Dendritic cell treated with granulocyte-macrophage colony-stimulating factor and Interleukin-4, amounts not matched to agents 40 ng/mL and 50 ng/mL, for 4 days (primary cell): ENCODE results near the gene DNHD1.

Experiments used
- H3K27ac Mint-ChIP-seq: one replicate; pipeline ENCODE4 v1.8.0; 2022; ENCODE audit warnings: mild to moderate bottlenecking, mixed read lengths
- H3K27me3 Mint-ChIP-seq: one replicate; pipeline ENCODE4 v1.8.0; 2022; ENCODE audit warnings: mild to moderate bottlenecking, mixed read lengths
- H3K36me3 Mint-ChIP-seq: one replicate; pipeline ENCODE4 v1.8.0; 2022; ENCODE audit warnings: low read depth, mixed read lengths
- H3K4me1 Mint-ChIP-seq: one replicate; pipeline ENCODE4 v1.8.0; 2022; ENCODE audit warnings: low read depth, mixed read lengths
- H3K4me3 Mint-ChIP-seq: one replicate; pipeline ENCODE4 v1.8.0; 2022; ENCODE audit warnings: mild to moderate bottlenecking, moderate library complexity, mixed read lengths
- H3K9me3 Mint-ChIP-seq: one replicate; pipeline ENCODE4 v1.8.0; 2022; ENCODE audit warnings: mixed read lengths
- intact Hi-C: fragments of 100-400 bp; cut with micrococcal nuclease; formaldehyde crosslinking; loops from one replicate; pipeline ENCODE4 v1.15.0; 2022

The DNHD1 gene

DNA sequence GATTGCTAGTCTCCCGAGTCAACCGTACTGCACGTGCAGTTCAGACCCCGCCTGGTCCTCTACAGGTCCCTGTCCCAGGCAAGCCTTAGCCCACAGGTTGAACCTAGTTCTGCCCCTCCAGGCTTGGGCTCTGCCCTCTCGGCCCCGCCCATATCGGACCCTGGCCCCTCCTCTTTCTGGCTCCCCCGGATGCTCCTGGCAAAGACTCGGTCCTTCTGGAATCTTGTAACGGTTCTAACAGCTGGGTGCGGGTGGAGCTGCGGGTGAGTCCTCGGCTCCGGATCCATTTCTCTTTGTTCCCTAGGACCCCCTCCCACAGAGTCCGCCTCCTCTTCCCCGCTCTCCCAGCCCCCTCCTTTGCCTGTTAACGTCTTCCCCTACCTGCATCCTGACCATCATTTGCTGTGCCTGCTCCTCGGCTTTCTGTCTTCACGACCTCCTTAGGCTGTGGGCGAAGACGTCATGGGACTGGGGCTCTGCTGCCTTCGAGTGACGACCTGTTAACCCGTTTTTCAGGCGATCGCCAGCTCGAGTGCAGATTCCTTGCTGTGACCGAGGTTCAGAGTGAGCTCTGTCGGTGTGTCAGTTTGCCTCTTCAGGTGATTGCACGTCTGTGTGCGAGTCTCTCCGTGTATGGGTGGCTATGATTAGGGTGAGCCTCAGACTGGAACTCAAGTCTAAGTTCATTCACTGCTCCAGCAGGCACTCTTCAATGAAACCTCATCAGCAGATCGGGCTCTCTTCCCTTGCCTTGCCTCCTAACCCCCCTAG, at the start of gene DNHD1:
Gene DNHD1, plus strand, starts transcription at position 212 of the 771 bp plus-strand sequence. CDS start 936 bp downstream, outside the sequence.
- Mint-ChIP-seq H3K9me3 (no peaks in the 10 kb centered on the region), H3K27me3 (no peaks in the 10 kb centered on the region), H3K36me3 (peaks cover 85% of the 10 kb centered on the region), H3K4me3 (no peak within 1 kb of the TSS), H3K27ac (no peak within 1 kb of the TSS), H3K4me1 (no peaks in the 10 kb centered on the region)
- intact Hi-C loops, result no loop called here

- no peaks in the 10 kb centered on the region for H3K9me3 Mint-ChIP-seq
- no peak overlapping the region for H3K4me3 Mint-ChIP-seq
- no peaks in the 10 kb centered on the region for H3K4me1 Mint-ChIP-seq
- H3K27me3 Mint-ChIP-seq, result no peaks in the 10 kb centered on the region
- H3K36me3 Mint-ChIP-seq, result peaks cover 12% of the 10 kb centered on the region
- intact Hi-C loops, result no loop called here
- H3K27ac Mint-ChIP-seq, result no peak overlapping the region
These were observed 48.5 kb upstream of the DNHD1 start for GRCh38 chr11:6448574-6448973.

GRCh38 chr11:6452219-6452618, 44.9 kb upstream of the DNHD1 start:
- Mint-ChIP-seq H3K27ac (no peak overlapping the region), H3K36me3 (peaks cover 12% of the 10 kb centered on the region), H3K27me3 (no peaks in the 10 kb centered on the region), H3K4me3 (no peak overlapping the region), H3K4me1 (no peaks in the 10 kb centered on the region), H3K9me3 (no peaks in the 10 kb centered on the region)
- intact Hi-C loops, result no loop called here

- H3K4me3 Mint-ChIP-seq, result no peak overlapping the region
- intact Hi-C loops, result no loop called here
- no peak overlapping the region for H3K27ac Mint-ChIP-seq
- no peaks in the 10 kb centered on the region for H3K27me3 Mint-ChIP-seq
- H3K4me1 Mint-ChIP-seq, result no peaks in the 10 kb centered on the region
- no peaks in the 10 kb centered on the region for H3K9me3 Mint-ChIP-seq
- peaks cover 11% of the 10 kb centered on the region for H3K36me3 Mint-ChIP-seq
These were observed 43.9 kb upstream of the DNHD1 start for GRCh38 chr11:6453152-6453551.

DNA sequence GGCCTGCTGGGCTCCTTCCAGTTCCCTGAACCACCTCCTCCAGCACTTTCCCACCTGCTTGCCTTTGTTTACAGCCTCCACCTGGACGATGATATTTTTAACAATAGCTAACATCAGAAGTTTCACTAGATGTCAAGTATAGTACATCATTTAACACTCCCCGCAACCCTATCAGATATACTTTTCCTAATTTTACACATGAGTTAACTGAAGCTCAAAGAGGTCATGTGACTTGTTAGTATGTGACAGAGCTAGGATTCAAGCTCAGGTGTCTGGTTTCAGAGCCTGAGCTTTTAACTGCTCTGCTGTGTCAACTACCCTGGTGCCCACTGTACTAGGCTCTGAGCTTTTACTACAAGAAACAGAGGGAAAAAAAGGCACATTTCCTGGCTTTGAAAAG, 42.0 kb upstream of the DNHD1 start:
- Mint-ChIP-seq H3K27ac (no peak overlapping the region), H3K9me3 (no peaks in the 10 kb centered on the region), H3K27me3 (no peaks in the 10 kb centered on the region), H3K4me3 (no peak overlapping the region), H3K36me3 (no peaks in the 10 kb centered on the region), H3K4me1 (no peaks in the 10 kb centered on the region)
- intact Hi-C loops, result no loop called here

GRCh38 chr11:6456361-6457073, 40.6 kb upstream of the DNHD1 start:
- no peaks in the 10 kb centered on the region for H3K4me1 Mint-ChIP-seq

GRCh38 chr11:6457581-6458320, 39.3 kb upstream of the DNHD1 start:
- intact Hi-C loops, result no loop called here
- Mint-ChIP-seq H3K36me3 (peaks cover 12% of the 10 kb centered on the region), H3K27me3 (no peaks in the 10 kb centered on the region), H3K4me3 (no peak overlapping the region), H3K4me1 (no peaks in the 10 kb centered on the region), H3K27ac (no peak overlapping the region), H3K9me3 (no peaks in the 10 kb centered on the region)

More at GRCh38 chr11:6456361-6457073, 40.6 kb upstream of the DNHD1 start:
- intact Hi-C loops, result no loop called here
- Mint-ChIP-seq H3K9me3 (no peaks in the 10 kb centered on the region), H3K27ac (no peak overlapping the region), H3K36me3 (peaks cover 6% of the 10 kb centered on the region), H3K4me3 (no peak overlapping the region), H3K27me3 (no peaks in the 10 kb centered on the region)

GRCh38 chr11:6458352-6459098, 38.6 kb upstream of the DNHD1 start:
- Mint-ChIP-seq H3K9me3 (no peaks in the 10 kb centered on the region), H3K27me3 (no peaks in the 10 kb centered on the region), H3K4me3 (no peak overlapping the region), H3K36me3 (peaks cover 17% of the 10 kb centered on the region), H3K27ac (no peak overlapping the region), H3K4me1 (no peaks in the 10 kb centered on the region)
- intact Hi-C loops, result no loop called here

DNA sequence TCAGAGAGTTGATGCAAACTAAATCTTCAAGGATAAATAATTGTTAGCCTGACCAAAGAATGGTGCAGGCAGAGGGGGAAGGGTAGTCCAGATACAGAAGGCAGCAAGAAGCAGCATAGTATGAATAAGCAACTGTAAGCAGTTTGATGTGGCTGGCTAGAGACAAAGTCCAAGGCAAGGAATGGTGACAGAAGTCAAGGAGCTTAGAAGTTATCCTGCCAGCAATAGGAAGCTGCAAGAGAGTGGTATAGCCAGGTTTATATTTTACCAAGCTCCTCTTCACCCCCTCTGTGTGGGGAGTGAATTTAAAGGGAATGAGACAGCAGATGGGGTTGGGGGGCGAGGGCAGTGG, 38.0 kb upstream of the DNHD1 start:
- Mint-ChIP-seq H3K27ac (no peak overlapping the region), H3K4me3 (no peak overlapping the region), H3K27me3 (no peaks in the 10 kb centered on the region), H3K4me1 (no peaks in the 10 kb centered on the region), H3K9me3 (no peaks in the 10 kb centered on the region), H3K36me3 (peaks cover 23% of the 10 kb centered on the region)
- intact Hi-C loops, result no loop called here

DNA sequence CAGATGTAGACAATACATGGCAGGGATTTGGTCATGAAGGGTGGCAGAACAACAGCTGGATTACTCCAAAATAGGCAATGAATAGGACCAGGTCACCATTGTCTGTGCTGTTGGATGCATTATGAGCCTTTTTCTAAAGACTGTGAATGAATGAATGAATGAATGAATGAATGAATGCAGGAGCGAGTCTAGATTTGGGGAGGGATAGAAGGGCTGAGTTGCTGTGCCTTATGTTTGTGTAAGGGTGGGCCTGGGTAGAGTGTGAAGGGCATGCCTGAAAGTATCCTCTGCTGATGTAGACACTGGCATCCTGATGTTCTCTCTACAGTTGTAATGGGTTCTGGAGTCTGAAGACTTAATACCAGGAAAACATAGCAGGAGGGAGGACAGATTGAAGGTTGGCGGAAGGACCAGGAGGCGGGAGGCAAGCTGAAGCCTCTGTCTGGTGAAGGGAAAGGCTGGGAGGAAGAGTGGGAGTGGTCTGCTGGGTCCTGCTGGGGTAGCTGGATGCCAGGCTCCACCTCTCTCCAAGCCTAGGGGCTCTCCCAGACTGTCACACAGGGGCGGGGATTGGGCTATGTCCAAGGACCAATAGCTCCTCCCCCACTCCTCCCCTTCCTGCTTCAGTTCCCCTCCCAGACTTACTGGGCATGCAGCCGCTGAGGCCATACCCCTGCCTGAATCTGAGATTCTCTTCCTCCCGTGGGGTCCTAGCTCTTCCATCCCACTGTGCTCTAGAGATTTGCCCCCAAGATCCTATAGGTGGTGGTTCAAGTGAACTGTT, 28.2 kb upstream of the DNHD1 start:
- no peak overlapping the region for H3K4me3 Mint-ChIP-seq
- intact Hi-C loops, result no loop called here
- H3K9me3 Mint-ChIP-seq, result no peaks in the 10 kb centered on the region
- peaks cover 32% of the 10 kb centered on the region for H3K36me3 Mint-ChIP-seq
- H3K27ac Mint-ChIP-seq, result no peak overlapping the region
- no peaks in the 10 kb centered on the region for H3K27me3 Mint-ChIP-seq
- peaks cover 25% of the 10 kb centered on the region for H3K4me1 Mint-ChIP-seq

DNA sequence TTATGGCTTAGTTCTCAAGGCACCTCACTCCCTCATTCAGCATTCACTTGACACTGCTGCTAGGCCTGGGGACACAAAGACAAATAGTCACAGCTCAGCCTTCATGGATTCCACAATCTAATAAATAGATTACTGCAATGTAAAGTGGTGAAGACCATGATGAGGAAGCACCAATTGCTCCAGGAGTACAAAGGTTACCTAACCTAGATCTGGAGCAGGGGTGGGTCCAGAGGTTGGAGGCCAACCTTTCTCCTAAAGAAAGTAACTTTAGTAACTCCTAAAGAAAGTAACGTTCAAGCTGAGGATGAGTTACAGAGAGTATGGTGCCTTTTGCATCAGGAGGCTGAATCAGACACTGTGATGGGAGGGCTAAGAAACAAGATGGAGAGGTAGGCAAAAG, 27.5 kb upstream of the DNHD1 start:
- H3K27me3 Mint-ChIP-seq, result no peaks in the 10 kb centered on the region
- intact Hi-C loops, result no loop called here
- peaks cover 30% of the 10 kb centered on the region for H3K4me1 Mint-ChIP-seq
- peaks cover 25% of the 10 kb centered on the region for H3K36me3 Mint-ChIP-seq
- H3K27ac Mint-ChIP-seq, result no peak overlapping the region
- no peaks in the 10 kb centered on the region for H3K9me3 Mint-ChIP-seq
- H3K4me3 Mint-ChIP-seq, result no peak overlapping the region

DNA sequence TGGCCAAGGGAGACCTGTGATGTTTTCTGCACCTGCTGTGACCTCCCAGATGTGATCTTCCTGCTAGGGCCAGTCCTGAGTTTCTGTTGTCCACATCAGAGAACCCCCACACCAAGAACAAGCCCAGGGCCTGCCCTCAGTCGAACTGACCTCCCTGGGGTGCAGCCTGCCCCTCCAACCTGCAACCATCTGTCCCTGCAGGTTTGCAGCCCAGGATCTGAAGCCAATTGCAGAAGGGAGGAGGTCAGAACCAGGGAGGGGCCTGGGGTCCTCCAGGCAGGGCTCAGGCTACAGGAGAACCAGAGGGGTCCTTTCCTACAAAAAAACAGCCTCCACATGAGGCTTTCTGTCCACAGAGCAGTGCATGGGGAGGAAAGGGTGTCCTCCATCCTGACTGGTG, 24.1 kb upstream of the DNHD1 start:
- Mint-ChIP-seq H3K4me3 (peak overlapping the region; percentile 68), H3K27me3 (no peaks in the 10 kb centered on the region), H3K36me3 (peaks cover 16% of the 10 kb centered on the region), H3K4me1 (peaks cover 40% of the 10 kb centered on the region), H3K9me3 (no peaks in the 10 kb centered on the region), H3K27ac (peak overlapping the region; percentile 94)
- intact Hi-C loops, result no loop called here
